22Rv1 (cell line): ENCODE measurements around the gene PFKFB4.

Experiments
- H3K27ac ChIP-seq: fragments of 450-650 bp; 2 replicates; pipeline ENCODE4 v1.5.1; 2017
- CTCF ChIP-seq: fragments of 450-650 bp; IDR thresholded peaks from 2 replicates; pipeline ENCODE4 v1.5.1; 2017; ENCODE audit warnings: mild to moderate bottlenecking
- ZFX ChIP-seq: fragments of 450-650 bp; IDR thresholded peaks from 2 replicates; pipeline ENCODE4 v1.6.1; 2017; ENCODE audit warnings: antibody characterized with exemption, borderline replicate concordance

PFKFB4 gene

GRCh38 chr3:48548729-48549705 is 7.6 kb downstream of the PFKFB4 start:
- no peak overlapping the region for H3K27ac ChIP-seq
- TF ChIP-seq ZFX (no peak), CTCF (peak; percentile 97)

- TF ChIP-seq ZFX (no peak), CTCF (no peak)
- H3K27ac ChIP-seq, result no peak overlapping the region
Observed at GRCh38 chr3:48548126-48548525, 8.5 kb downstream of the PFKFB4 start.

- H3K27ac ChIP-seq, result no peak overlapping the region
Observed at GRCh38 chr3:48546203-48546829, 10.3 kb downstream of the PFKFB4 start.

GRCh38 chr3:48544141-48544540 is 12.5 kb downstream of the PFKFB4 start:
- TF ChIP-seq ZFX (no peak), CTCF (no peak)
- H3K27ac ChIP-seq, result no peak overlapping the region

More at GRCh38 chr3:48546203-48546829, 10.3 kb downstream of the PFKFB4 start:
- no peak for TF ChIP-seq ZFX
- TF ChIP-seq CTCF, result no peak

- no peak overlapping the region for H3K27ac ChIP-seq
- TF ChIP-seq CTCF (no peak), ZFX (no peak)
Observed at GRCh38 chr3:48543271-48543866, 13.2 kb downstream of the PFKFB4 start.

- no peak overlapping the region for H3K27ac ChIP-seq
- TF ChIP-seq CTCF (no peak), ZFX (no peak)
Observed at GRCh38 chr3:48538451-48538850, 18.2 kb downstream of the PFKFB4 start.

GRCh38 chr3:48536785-48537184 is 19.8 kb downstream of the PFKFB4 start:
- no peak overlapping the region for H3K27ac ChIP-seq
- TF ChIP-seq ZFX (no peak), CTCF (no peak)
